Measurements from ENCODE around the gene STRN3.
"Not testable (repeated sequence)": the region's sequence is repeated elsewhere in the genome, so short reads cannot be mapped to it uniquely, and the experiment has no call there.

STRN3 gene

GRCh38 chr14:30966415-30967363 lies 59.5 kb downstream of the STRN3 start:
- DNase-seq, result no peak

- DNase-seq, result not testable (repeated sequence)
Measured at GRCh38 chr14:30965861-30966260, 60.3 kb downstream of the STRN3 start.

DNA sequence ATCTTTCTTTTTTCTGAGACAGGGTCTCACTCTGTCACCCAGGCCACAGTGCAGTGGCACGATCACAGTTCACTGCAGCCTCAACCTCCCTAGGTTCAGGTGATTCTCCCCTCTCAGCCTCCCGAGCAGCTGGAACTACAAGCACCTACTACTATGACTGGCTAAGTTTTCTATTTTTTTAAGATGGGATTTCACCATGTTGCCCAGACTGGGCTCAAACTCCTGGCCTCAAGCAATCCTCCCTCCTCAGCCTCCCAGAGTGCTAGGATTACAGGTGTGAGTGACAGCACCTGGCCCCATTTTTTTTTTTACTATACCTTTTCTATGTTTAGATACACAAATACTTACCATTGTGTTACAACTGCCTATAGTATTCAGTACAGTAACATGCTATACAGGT lies 63.6 kb downstream of the STRN3 start:
- not testable (repeated sequence) for DNase-seq

DNA sequence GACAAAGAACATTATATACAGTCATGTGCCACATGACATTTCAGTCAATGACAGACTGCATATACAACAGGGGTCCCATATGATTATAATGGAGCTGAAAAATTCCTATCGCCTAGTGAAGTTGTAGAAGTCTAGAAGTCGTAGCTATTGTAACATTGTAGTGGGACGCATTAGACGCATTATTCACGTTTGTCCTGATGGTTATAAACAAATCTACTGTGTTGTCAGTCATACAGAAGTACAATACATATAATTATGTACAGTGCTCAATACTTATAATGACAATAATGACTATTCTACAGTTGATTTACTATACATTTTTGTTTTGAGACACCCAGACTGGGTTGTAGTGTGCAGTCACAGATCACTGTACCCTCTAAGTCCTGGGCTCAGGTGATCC lies 64.8 kb downstream of the STRN3 start:
- no peak for DNase-seq

DNA sequence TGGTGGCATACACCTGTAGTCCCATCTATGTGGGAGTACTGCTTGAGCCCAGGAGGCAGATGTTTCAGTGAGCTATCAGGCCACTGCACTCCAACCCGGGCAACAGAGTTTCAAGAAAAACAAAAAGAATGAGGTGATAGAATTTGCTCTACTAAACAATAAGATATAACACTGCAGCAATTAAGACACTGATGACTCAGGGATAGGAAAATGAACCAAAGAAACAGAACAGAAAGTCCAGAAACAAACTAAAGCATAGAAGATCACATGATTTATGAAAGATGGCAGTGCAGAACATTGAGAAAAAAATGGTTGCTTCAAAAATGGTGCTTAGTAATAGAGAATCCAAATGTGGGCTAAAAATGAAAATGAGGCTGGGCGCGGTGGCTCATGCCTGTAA lies 66.0 kb downstream of the STRN3 start:
- DNase-seq, result no peak

DNA sequence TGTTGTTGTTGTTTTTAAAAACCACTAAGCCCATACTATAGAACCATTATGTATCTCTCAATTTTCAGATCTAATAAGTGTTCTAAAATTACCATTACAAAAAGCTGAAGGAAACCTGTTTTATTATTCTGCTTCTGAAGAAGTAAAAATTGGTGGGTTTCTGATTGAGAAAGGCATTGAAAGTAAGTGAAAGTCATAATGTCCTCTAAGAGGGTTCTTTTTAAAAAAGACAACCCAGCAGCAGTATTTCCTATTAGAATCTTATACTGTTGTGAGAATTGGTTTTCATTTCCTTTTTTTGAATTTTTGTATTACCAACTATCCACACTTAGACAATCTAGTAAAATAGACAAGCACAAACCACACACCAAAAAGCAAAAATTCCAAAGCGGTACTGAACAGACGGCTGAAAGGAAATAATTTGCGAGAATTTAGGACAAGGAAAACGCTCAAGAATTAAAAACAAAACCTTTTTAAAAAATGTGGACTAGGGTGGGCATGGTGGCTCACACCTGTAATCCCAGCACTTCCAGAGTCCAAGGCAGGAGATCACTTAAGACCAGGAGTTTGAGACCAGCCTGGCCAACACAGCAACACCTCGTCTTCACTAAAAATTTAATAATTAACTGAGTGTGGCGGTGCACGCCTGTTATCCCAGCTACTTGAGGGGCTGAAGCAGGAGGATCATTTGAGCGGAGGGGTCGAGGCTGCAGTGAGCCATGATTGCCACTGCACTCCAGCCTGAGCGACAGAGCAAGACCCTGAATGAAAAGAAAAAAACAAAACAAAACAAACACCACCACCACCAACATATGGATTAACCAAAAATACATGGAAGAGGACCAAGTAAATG lies 67.4 kb downstream of the STRN3 start:
- no peak for DNase-seq

GRCh38 chr14:30957813-30958370 lies 68.3 kb downstream of the STRN3 start:
- no peak for DNase-seq

GRCh38 chr14:30949651-30950050 lies 76.5 kb downstream of the STRN3 start:
- DNase-seq, result no peak

DNA sequence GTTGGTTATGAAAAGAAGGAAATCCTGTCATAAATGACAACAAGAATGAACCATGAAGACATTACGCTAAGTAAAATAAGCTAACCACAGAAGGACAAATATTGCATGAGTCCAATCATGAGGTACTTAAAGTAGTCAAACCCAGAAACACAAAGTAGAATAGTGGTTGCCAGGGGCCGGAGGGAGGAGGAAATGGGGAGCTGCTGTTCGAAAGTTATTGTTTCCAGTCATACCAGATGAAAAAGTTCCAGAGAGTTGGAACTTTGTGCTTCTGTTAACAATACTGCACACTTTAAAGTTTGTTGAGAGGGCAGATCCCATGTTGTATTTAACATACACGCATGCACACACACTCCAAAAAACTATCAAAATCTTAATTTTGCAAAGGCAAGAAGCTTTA lies 82.5 kb downstream of the STRN3 start:
- no peak for DNase-seq

GRCh38 chr14:30940886-30941285 lies 85.3 kb downstream of the STRN3 start:
- DNase-seq, result no peak

GRCh38 chr14:30938617-30939016 lies 87.6 kb downstream of the STRN3 start:
- no peak for DNase-seq

DNA sequence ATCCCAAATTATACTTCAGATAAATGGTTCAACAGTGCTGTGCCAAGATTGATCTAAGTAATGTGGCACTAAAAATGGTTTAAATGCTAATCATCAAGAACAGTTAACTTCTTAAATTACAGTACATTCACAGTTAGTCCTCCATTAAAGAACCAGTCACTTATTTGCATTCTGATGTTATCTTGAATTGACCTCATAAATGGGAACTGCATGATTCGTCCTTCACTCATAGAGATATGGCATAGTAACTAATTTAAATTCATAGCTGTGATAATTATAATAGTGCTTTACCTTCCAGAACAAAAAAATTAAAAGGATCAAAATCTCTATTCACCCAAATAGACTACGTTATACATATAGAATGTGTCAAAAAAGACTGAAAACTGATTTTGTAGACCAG lies 90.7 kb downstream of the STRN3 start:
- DNase-seq, result no peak

DNA sequence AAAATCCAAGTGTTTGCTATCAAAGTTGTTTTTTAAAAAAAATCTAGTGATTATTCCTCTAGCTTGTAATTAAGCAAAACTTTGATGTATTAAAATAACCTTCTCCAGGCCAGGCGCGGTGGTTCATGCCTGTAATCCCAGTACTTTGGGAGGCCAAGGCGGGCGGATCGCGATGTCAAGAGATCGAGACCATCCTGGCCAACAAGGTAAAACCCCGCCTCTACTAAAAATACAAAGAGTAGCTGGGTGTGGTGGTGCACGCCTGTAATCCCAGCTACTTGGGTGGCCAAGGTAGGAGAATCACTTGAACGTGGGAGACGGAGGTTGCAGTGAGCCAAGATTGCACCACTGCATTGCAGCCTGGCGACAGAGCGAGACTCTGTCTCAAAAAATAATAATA lies 92.2 kb downstream of the STRN3 start:
- not testable (repeated sequence) for DNase-seq

GRCh38 chr14:30928462-30928861 lies 97.7 kb downstream of the STRN3 start:
- DNase-seq, result no peak

DNA sequence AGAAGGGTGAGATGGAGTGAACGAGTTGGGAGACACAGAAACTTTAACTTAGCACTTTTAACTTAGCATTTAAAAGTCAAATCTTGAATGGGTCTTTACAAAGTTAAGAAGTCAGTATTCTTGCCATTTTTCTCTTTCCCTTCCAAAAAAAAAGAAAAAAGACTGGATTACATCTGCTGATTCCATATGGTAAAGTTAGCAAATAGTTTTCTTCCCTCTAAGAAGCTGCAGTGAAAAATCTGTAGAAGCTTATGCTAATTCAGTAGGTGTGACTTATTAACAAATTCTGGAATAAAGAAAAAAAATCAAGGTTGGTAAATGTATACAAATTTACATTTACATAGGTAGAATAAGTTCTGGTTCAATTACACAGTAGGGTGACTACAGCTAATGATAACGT lies 100.9 kb downstream of the STRN3 start:
- no peak for DNase-seq

GRCh38 chr14:30921788-30922187 lies 104.4 kb downstream of the STRN3 start:
- DNase-seq, result no peak

DNA sequence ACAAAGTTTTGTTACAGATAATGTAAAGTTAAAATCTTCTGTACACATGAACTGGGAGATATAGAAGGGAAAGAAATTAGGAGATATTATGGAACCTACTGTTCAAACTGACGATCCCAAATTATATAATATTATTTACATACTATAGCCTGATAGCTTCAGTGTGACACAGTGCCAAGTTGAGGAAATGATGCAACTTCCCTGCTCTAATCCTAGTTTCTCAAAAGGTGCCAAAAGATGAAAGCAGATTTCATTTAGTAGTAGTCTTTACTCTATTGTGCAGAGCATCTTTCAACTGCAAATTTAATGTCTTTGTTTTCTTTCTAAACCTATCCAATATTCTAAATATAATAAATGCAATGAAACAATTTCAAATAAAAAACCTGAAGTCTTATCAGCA lies 104.9 kb downstream of the STRN3 start:
- DNase-seq, result no peak

DNA sequence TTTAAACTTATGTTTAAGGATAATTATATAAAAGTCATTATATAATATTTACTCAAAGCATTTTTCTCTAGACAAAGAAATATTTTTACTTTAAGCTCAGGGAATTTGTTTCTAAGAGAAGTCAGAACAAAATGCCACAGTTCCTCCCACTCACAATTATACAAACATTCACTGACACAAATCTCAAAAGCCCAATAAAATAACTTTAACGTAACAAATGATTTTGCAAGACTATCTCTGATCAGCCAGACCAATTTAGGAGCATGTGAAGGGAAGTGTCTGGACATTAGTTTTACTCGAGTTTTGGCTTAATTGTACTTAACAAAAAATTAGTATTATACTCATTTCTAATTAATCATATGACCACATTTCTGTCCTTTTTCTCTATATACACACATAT lies 110.6 kb downstream of the STRN3 start:
- DNase-seq, result no peak

- no peak for DNase-seq
Measured at GRCh38 chr14:30914812-30915211, 111.4 kb downstream of the STRN3 start.

GRCh38 chr14:30908826-30909225 lies 117.4 kb downstream of the STRN3 start:
- no peak for DNase-seq

- no peak for DNase-seq
Measured at GRCh38 chr14:30907659-30908057, 118.5 kb downstream of the STRN3 start.

GRCh38 chr14:30906752-30907658 lies 119.2 kb downstream of the STRN3 start:
- no peak for DNase-seq
